Epidermal melanocyte (primary cell): Measurements from ENCODE around the gene GFRA4.
A peak's percentile ranks its signal among the peaks of the same experiment; 100 is the strongest.

Source experiments
- DNase-seq: peaks from one replicate; pipeline ENCODE4 v3.0.0; 2011; ENCODE audit warnings: low spot score; ENCODE audit not compliant: insufficient read length

GFRA4 gene

GRCh38 chr20:3694864-3695263 is 31.7 kb upstream of the GFRA4 start:
- no peak for DNase-seq

- no peak for DNase-seq
Observed at GRCh38 chr20:3693376-3693775, 30.2 kb upstream of the GFRA4 start.

- no peak for DNase-seq
Observed at GRCh38 chr20:3692706-3693294, 29.6 kb upstream of the GFRA4 start.

- no peak for DNase-seq
Observed at GRCh38 chr20:3691897-3692296, 28.7 kb upstream of the GFRA4 start.

GRCh38 chr20:3691306-3691705 is 28.1 kb upstream of the GFRA4 start:
- no peak for DNase-seq

GRCh38 chr20:3690413-3690812 is 27.2 kb upstream of the GFRA4 start:
- DNase-seq = no peak

- no peak for DNase-seq
Observed at GRCh38 chr20:3689978-3690377, 26.8 kb upstream of the GFRA4 start.

GRCh38 chr20:3687655-3688054 is 24.5 kb upstream of the GFRA4 start:
- DNase-seq = peak; percentile 64

- DNase-seq = peak; percentile 84
Observed at GRCh38 chr20:3686867-3687321, 23.7 kb upstream of the GFRA4 start.

GRCh38 chr20:3686421-3686820 is 23.2 kb upstream of the GFRA4 start:
- DNase-seq = no peak

GRCh38 chr20:3685341-3685740 is 22.1 kb upstream of the GFRA4 start:
- DNase-seq = no peak

GRCh38 chr20:3681931-3682781 is 19.0 kb upstream of the GFRA4 start, which contains the start of gene ADAM33:
Gene ADAM33, minus strand, starts transcription at chr20:3682010. Its CDS starts 6 bp downstream, at chr20:3682004.
- peak; percentile 65 for DNase-seq

- no peak for DNase-seq
Observed at GRCh38 chr20:3681352-3681930, 18.2 kb upstream of the GFRA4 start.

GRCh38 chr20:3680701-3681351 is 17.6 kb upstream of the GFRA4 start:
- no peak for DNase-seq

GRCh38 chr20:3679749-3680700 is 16.8 kb upstream of the GFRA4 start:
- DNase-seq = no peak

- DNase-seq = no peak
Observed at GRCh38 chr20:3678856-3679720, 15.9 kb upstream of the GFRA4 start.

GRCh38 chr20:3678198-3678597 is 15.0 kb upstream of the GFRA4 start:
- DNase-seq = no peak

GRCh38 chr20:3677733-3678132 is 14.5 kb upstream of the GFRA4 start:
- no peak for DNase-seq

- DNase-seq = no peak
Observed at GRCh38 chr20:3674995-3675900, 12.0 kb upstream of the GFRA4 start.
